ENCODE data around the gene CAMKV. TPM values are rescaled to one million over a fixed set of nuclear protein-coding genes. Genes with fewer than 3 reads are reported as not detected.

Gene CAMKV
- total and polyA plus RNA-seq, 2 of the 4 experiments (the other 2 are of a cell fraction) = not detected

GRCh38 chr3:49908373-49909199, 38.9 kb upstream of the CAMKV start:
- no TSS peak for BruUV-seq (replicated peaks)
- H4K5ac ChIP-seq (ENCODE audit: low read depth, low read length) = no peak overlapping the region
- no peaks in the 10 kb centered on the region for H3K79me1 ChIP-seq (ENCODE audit: low read depth in 1 of 2, low read length in 2 of 2)
- in situ Hi-C loops (cut with MboI; ENCODE audit: low sequenced_read_pairs) (loop anchor here (5.0 kb wide), 1 partner anchor 206 kb away; no protein-coding TSS in a partner anchor), dilution Hi-C loops (cut with HindIII; ENCODE audit: low sequenced_read_pairs, unreplicated experiment) (no loop called here), intact Hi-C loops (cut with micrococcal nuclease) (loop anchor here (5.0 kb wide), 1 partner anchor 66 kb away; no protein-coding TSS in a partner anchor)
- H3K4me1 ChIP-seq (ENCODE audit: control insufficient read depth, insufficient read depth, low read length) = peaks cover 3% of the 10 kb centered on the region
- H3K27me3 ChIP-seq (ENCODE audit: control insufficient read depth, insufficient read depth, low read length) = no peaks in the 10 kb centered on the region
- no peak overlapping the region for H4K8ac ChIP-seq (ENCODE audit: low read depth in 2 of 2, low read length in 2 of 2)
- no peak overlapping the region for H3K4ac ChIP-seq (ENCODE audit: low read depth, low read length)
- peaks cover 21% of the 10 kb centered on the region for H3K36me3 ChIP-seq (ENCODE audit: control insufficient read depth, insufficient read depth, low read length)
- ChIA-PET CTCF (no interaction called here), POLR2A (ENCODE audit: unreplicated experiment) (no interaction called here)
- H3K9me3 ChIP-seq (ENCODE audit: control insufficient read depth, insufficient read depth, low read length) = no peaks in the 10 kb centered on the region
- no peak overlapping the region for H3K27ac ChIP-seq (ENCODE audit: insufficient read depth, low read length)
- no peak overlapping the region for H2AFZ ChIP-seq (replicated peaks; ENCODE audit: low read length, poor library complexity)
- no peak overlapping the region for H2AK9ac ChIP-seq (replicated peaks; ENCODE audit: low read depth, low read length, poor library complexity)
- no peak for ATAC-seq (ENCODE audit: low read depth)
- H3K4me2 ChIP-seq (ENCODE audit: low read depth, low read length) = no peak overlapping the region
- no peak overlapping the region for H3K23ac ChIP-seq (ENCODE audit: low read depth, low read length)
- DNase-seq = no peak
- no peak overlapping the region for H2BK15ac ChIP-seq (ENCODE audit: low read depth, low read length)
- H4K91ac ChIP-seq (ENCODE audit: insufficient read depth, low read depth, low read length) = no peak overlapping the region
- 100% methylated on average over 1 of the region's 14 CpGs; no CpG with 5 or more reads in 1 of the 2 experiments for WGBS, 2 experiments (ENCODE audit: extremely low coverage in 2 of 2, insufficient read length in 1 of 2)
- no peaks in the 10 kb centered on the region for H3K9me1 ChIP-seq (ENCODE audit: insufficient read depth, low read length)
- no peak overlapping the region for H2BK5ac ChIP-seq (ENCODE audit: low read depth, low read length, poor library complexity, severe bottlenecking)
- no peak overlapping the region for H3K14ac ChIP-seq (replicated peaks; ENCODE audit: low read depth, low read length)
- H3K9ac ChIP-seq (ENCODE audit: low read depth, low read length) = no peak overlapping the region
- no peak overlapping the region for H3K18ac ChIP-seq (ENCODE audit: low read depth, low read length)
- H2AK5ac ChIP-seq (ENCODE audit: low read depth, low read length) = no peak overlapping the region
- no peak overlapping the region for H2BK120ac ChIP-seq (ENCODE audit: low read depth, low read length)
- no peak overlapping the region for H2BK20ac ChIP-seq (ENCODE audit: low read depth, low read length)
- H3K4me3 ChIP-seq (ENCODE audit: insufficient read depth, low read depth, low read length) = no peak overlapping the region
- H4K20me1 ChIP-seq (ENCODE audit: insufficient read depth, low read length) = no peaks in the 10 kb centered on the region
- no peak overlapping the region for H3K56ac ChIP-seq (ENCODE audit: extremely low read depth, insufficient read depth, low read length)
- TF ChIP-seq, protein P1, sequence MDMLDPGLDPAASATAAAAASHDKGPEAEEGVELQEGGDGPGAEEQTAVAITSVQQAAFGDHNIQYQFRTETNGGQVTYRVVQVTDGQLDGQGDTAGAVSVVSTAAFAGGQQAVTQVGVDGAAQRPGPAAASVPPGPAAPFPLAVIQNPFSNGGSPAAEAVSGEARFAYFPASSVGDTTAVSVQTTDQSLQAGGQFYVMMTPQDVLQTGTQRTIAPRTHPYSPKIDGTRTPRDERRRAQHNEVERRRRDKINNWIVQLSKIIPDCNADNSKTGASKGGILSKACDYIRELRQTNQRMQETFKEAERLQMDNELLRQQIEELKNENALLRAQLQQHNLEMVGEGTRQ (IDR thresholded peaks at IDR 0.05; ENCODE audit: low read depth, low read length) = no peak
- TF ChIP-seq POLR2A (IDR thresholded peaks at IDR 0.05; ENCODE audit: low read depth, low read length) (no peak), FOS (IDR thresholded peaks at IDR 0.05; ENCODE audit: low read depth, low read length) (no peak), CEBPB (IDR thresholded peaks at IDR 0.05; ENCODE audit: low read depth, low read length) (no peak), MXI1 (IDR thresholded peaks at IDR 0.05; ENCODE audit: borderline replicate concordance, low read depth, low read length) (no peak), MAZ (IDR thresholded peaks at IDR 0.05; ENCODE audit: borderline replicate concordance, low read depth, low read length) (no peak), CHD1 (IDR thresholded peaks at IDR 0.05; ENCODE audit: low read depth, low read length) (no peak), NFE2L2 (IDR thresholded peaks at IDR 0.05; ENCODE audit: low read depth, low read length) (no peak), RCOR1 (IDR thresholded peaks at IDR 0.05; ENCODE audit: insufficient replicate concordance, low read length) (no peak), CTCF (conservative IDR thresholded peaks at IDR 0.05; ENCODE audit: low read depth, low read length) (no peak), SMC3 (IDR thresholded peaks at IDR 0.05; ENCODE audit: low read depth, low read length) (no peak), RFX5 (IDR thresholded peaks at IDR 0.05; ENCODE audit: low read depth, low read length) (no peak), RAD21 (IDR thresholded peaks at IDR 0.05; ENCODE audit: low read length) (no peak), BHLHE40 (IDR thresholded peaks at IDR 0.05; ENCODE audit: low read depth, low read length) (no peak)
- TF ChIP-seq, protein P2, sequence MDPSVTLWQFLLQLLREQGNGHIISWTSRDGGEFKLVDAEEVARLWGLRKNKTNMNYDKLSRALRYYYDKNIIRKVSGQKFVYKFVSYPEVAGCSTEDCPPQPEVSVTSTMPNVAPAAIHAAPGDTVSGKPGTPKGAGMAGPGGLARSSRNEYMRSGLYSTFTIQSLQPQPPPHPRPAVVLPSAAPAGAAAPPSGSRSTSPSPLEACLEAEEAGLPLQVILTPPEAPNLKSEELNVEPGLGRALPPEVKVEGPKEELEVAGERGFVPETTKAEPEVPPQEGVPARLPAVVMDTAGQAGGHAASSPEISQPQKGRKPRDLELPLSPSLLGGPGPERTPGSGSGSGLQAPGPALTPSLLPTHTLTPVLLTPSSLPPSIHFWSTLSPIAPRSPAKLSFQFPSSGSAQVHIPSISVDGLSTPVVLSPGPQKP (IDR thresholded peaks at IDR 0.05; ENCODE audit: borderline replicate concordance, low read depth, low read length) = no peak
